T-helper 1 cell treated with Interleukin-12 subunit alpha and Interleukin-12 subunit beta and Interleukin-4 antibody, amounts not matched to agents 30 μg/mL and 1 μg/mL, for 36 hours (primary cell): Measurements from ENCODE around the gene KCNT1.

Source experiments
- H3K27ac Mint-ChIP-seq: one replicate; pipeline ENCODE4 v1.8.0; 2021; ENCODE audit warnings: mild to moderate bottlenecking, mixed read lengths
- H3K27me3 Mint-ChIP-seq: one replicate; pipeline ENCODE4 v1.8.0; 2021; ENCODE audit warnings: low read depth, mixed read lengths
- H3K36me3 Mint-ChIP-seq: one replicate; pipeline ENCODE4 v1.8.0; 2021; ENCODE audit warnings: low read depth, mixed read lengths
- H3K4me1 Mint-ChIP-seq: one replicate; pipeline ENCODE4 v1.8.0; 2021; ENCODE audit warnings: low read depth, mixed read lengths
- H3K4me3 Mint-ChIP-seq: one replicate; pipeline ENCODE4 v1.8.0; 2021; ENCODE audit warnings: mild to moderate bottlenecking, moderate library complexity, mixed read lengths
- H3K9me3 Mint-ChIP-seq: one replicate; pipeline ENCODE4 v1.8.0; 2021; ENCODE audit warnings: mixed read lengths

Gene KCNT1

GRCh38 chr9:135701959-135702721 lies at the start of gene KCNT1:
Gene KCNT1, plus strand, starts transcription at chr9:135702185. Its CDS starts 74 bp downstream, at chr9:135702259.
- Mint-ChIP-seq H3K27ac (no peak within 1 kb of the TSS), H3K4me3 (no peak within 1 kb of the TSS), H3K4me1 (no peaks in the 10 kb centered on the region), H3K9me3 (no peaks in the 10 kb centered on the region), H3K27me3 (no peaks in the 10 kb centered on the region), H3K36me3 (no peaks in the 10 kb centered on the region)

GRCh38 chr9:135655317-135655716 lies 46.7 kb upstream of the KCNT1 start:
- H3K36me3 Mint-ChIP-seq, result no peaks in the 10 kb centered on the region
- H3K27ac Mint-ChIP-seq, result no peak overlapping the region
- no peaks in the 10 kb centered on the region for H3K27me3 Mint-ChIP-seq
- peaks cover 3% of the 10 kb centered on the region for H3K9me3 Mint-ChIP-seq
- no peak overlapping the region for H3K4me3 Mint-ChIP-seq
- no peaks in the 10 kb centered on the region for H3K4me1 Mint-ChIP-seq

DNA sequence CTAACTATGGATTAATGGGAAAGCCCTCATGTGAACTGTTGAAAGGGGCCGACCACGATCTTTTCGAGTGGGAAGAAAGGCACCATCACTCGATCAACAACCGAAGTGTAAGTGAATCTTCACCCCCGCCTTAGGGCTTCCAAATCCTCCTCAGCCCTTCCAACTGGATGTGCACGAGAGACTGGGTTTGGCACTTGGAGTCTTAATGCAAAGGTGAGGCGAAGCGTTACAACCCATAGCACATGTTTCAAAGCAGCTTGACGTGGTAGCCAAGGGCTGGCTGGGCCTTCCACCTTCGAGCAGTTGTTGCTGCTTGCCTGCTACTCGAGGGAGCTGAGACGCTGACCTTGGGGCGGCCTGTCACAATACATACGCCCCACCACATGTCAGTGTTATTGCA lies 44.6 kb upstream of the KCNT1 start:
- no peaks in the 10 kb centered on the region for H3K4me1 Mint-ChIP-seq
- no peaks in the 10 kb centered on the region for H3K9me3 Mint-ChIP-seq
- H3K36me3 Mint-ChIP-seq, result no peaks in the 10 kb centered on the region
- H3K27me3 Mint-ChIP-seq, result no peaks in the 10 kb centered on the region
- no peak overlapping the region for H3K27ac Mint-ChIP-seq
- no peak overlapping the region for H3K4me3 Mint-ChIP-seq

GRCh38 chr9:135659252-135659651 lies 42.7 kb upstream of the KCNT1 start:
- no peaks in the 10 kb centered on the region for H3K9me3 Mint-ChIP-seq
- no peak overlapping the region for H3K27ac Mint-ChIP-seq
- H3K4me3 Mint-ChIP-seq, result no peak overlapping the region
- H3K4me1 Mint-ChIP-seq, result no peaks in the 10 kb centered on the region
- no peaks in the 10 kb centered on the region for H3K27me3 Mint-ChIP-seq
- H3K36me3 Mint-ChIP-seq, result no peaks in the 10 kb centered on the region

DNA sequence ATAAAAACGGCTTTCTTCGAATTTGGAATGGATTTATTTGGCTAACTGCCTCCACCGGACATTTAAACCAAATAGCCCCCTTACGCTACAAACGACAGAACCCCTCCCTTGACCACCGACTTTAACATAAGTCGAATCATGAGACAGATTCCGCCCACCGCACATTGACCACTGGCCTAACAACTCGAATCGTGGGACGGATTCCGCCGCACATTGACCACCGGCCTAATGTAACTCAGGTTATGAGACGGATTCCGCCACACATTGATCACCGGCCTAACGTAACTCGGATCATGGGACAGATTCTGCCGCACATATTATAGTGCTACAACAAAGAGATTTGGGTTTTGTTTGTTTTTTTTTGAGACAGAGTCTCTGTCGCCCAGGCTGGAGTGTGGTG lies 41.6 kb upstream of the KCNT1 start:
- H3K4me1 Mint-ChIP-seq, result no peaks in the 10 kb centered on the region
- H3K27ac Mint-ChIP-seq, result no peak overlapping the region
- H3K36me3 Mint-ChIP-seq, result no peaks in the 10 kb centered on the region
- no peak overlapping the region for H3K4me3 Mint-ChIP-seq
- no peaks in the 10 kb centered on the region for H3K27me3 Mint-ChIP-seq
- no peaks in the 10 kb centered on the region for H3K9me3 Mint-ChIP-seq

- no peak overlapping the region for H3K27ac Mint-ChIP-seq
- H3K9me3 Mint-ChIP-seq, result no peaks in the 10 kb centered on the region
- no peaks in the 10 kb centered on the region for H3K36me3 Mint-ChIP-seq
- H3K27me3 Mint-ChIP-seq, result no peaks in the 10 kb centered on the region
- H3K4me3 Mint-ChIP-seq, result no peak overlapping the region
- no peaks in the 10 kb centered on the region for H3K4me1 Mint-ChIP-seq
These were observed 40.0 kb upstream of the KCNT1 start for GRCh38 chr9:135661816-135662560.

- no peaks in the 10 kb centered on the region for H3K36me3 Mint-ChIP-seq
- no peak within 1 kb of the TSS for H3K4me3 Mint-ChIP-seq
- H3K27ac Mint-ChIP-seq, result no peak within 1 kb of the TSS
- H3K9me3 Mint-ChIP-seq, result no peaks in the 10 kb centered on the region
- no peaks in the 10 kb centered on the region for H3K27me3 Mint-ChIP-seq
- no peaks in the 10 kb centered on the region for H3K4me1 Mint-ChIP-seq
These were observed 39.1 kb upstream of the KCNT1 start, which contains the start of gene LCN9 for GRCh38 chr9:135662758-135663450. Gene LCN9, plus strand, starts transcription at chr9:135663309. Its CDS starts 13 bp downstream, at chr9:135663322.

GRCh38 chr9:135663451-135663770 lies 38.6 kb upstream of the KCNT1 start:
- no peak overlapping the region for H3K4me3 Mint-ChIP-seq
- H3K27ac Mint-ChIP-seq, result no peak overlapping the region
- H3K36me3 Mint-ChIP-seq, result no peaks in the 10 kb centered on the region
- H3K4me1 Mint-ChIP-seq, result no peaks in the 10 kb centered on the region
- H3K9me3 Mint-ChIP-seq, result no peaks in the 10 kb centered on the region
- no peaks in the 10 kb centered on the region for H3K27me3 Mint-ChIP-seq

DNA sequence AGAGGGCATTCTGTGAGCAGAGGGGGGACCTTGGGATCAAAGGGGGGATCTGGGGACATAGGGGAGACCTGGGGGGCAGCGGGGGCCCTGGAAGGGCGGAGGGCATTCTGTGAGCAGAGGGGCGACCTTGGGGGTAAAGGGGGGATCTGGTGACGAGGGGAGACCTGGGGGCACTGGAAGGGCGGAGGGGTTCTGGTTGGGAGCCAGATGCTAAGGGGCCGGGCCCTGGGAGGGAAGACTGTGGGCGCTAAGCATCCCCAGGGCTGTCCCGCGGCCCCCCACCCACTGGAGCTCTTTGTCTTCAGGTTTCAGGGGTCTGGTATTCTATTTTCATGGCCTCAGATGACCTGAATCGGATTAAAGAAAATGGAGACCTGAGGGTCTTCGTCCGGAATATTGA lies 38.1 kb upstream of the KCNT1 start:
- H3K27me3 Mint-ChIP-seq, result no peaks in the 10 kb centered on the region
- no peaks in the 10 kb centered on the region for H3K9me3 Mint-ChIP-seq
- H3K36me3 Mint-ChIP-seq, result no peaks in the 10 kb centered on the region

DNA sequence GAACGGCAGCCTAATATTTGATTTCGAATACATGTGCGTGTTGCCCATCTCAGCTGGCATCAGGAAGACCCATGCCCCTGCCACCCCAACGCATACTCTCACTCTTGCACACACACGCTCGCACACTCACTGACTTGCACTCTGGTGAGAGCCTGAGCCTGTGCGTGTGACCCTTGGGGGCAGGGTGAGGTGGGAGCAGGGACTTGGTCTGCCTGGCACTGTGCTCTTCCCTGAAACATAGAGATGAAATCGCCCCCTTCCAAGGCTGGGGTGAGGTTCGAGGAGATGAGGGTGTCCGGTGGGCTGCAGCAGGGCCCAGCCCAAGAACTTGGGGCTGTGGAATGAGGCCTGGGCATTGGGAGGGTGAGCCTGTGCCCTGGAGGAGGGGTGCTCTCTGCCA lies 37.7 kb upstream of the KCNT1 start:
- no peaks in the 10 kb centered on the region for H3K27me3 Mint-ChIP-seq
- H3K36me3 Mint-ChIP-seq, result no peaks in the 10 kb centered on the region
- no peak overlapping the region for H3K27ac Mint-ChIP-seq
- no peaks in the 10 kb centered on the region for H3K9me3 Mint-ChIP-seq
- H3K4me3 Mint-ChIP-seq, result no peak overlapping the region
- H3K4me1 Mint-ChIP-seq, result no peaks in the 10 kb centered on the region

More for the DNA sequence above, 38.1 kb upstream of the KCNT1 start:
- Mint-ChIP-seq H3K4me3 (no peak overlapping the region), H3K27ac (no peak overlapping the region), H3K4me1 (no peaks in the 10 kb centered on the region)

DNA sequence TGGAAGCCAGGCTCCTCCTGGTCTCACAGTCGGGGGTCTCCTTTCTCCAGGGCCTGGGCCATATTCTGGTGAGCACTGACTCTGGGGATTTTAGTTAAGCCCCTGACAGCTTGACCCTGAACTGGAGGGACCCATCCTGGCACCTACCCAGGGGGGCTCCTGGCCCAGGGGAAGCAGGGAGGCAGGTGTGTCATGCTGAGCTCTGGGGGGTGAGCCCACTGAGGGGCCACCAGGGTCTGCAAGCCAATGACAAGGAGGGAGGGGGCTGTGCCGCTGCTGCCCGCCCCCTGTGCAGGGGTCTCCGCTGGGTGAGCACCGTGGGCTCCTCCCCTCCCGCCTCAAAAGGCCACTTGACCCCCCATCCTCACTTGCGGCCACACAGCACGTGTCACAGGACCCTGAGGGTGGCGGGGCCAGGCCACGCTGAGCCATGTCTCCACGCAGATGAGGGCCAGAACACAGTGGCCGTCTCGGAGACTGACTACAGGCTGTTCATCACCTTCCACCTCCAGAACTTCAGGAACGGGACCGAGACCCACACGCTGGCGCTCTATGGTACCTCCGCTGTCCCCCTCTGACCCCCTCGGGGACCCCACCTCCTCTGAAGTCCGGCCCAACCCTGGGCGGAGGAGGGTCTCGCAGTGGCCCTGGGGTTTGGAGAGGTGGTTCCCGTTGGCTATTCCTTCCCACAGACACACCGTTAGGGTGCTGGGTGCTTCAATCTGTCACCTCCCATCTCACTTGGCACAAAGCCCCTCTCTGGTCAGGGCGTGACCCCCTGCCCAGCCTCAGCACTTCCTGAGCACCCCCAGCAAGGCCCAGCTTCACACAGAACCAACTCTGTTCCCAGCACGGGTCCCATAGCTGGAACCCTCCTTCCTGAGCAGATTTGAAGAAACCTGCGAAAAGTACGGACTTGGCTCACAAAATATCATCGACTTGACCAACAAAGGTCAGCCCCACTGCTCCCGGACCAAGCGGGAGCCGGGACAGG lies 36.9 kb upstream of the KCNT1 start:
- H3K36me3 Mint-ChIP-seq, result no peaks in the 10 kb centered on the region
- no peak overlapping the region for H3K4me3 Mint-ChIP-seq
- H3K27ac Mint-ChIP-seq, result no peak overlapping the region
- H3K9me3 Mint-ChIP-seq, result no peaks in the 10 kb centered on the region
- no peaks in the 10 kb centered on the region for H3K27me3 Mint-ChIP-seq
- H3K4me1 Mint-ChIP-seq, result no peaks in the 10 kb centered on the region

DNA sequence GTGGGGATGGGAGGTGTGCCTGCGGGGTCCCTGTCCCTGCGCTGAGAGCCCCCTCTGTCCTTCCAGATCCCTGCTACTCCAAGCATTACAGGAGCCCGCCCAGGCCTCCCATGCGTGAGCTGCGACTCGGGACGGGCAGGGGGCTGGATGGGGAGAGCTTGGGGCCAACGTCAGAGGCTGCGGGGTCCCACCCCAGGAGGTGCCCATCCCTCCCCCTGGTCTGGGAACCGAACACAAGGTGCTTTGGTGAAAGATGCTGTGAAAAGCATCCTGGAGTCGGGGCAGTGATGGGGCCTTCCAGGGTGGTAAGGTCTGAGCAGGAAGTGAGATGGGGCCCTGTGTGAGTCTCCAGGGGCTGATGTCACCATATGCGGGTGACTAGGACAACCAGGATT lies 36.2 kb upstream of the KCNT1 start:
- H3K27me3 Mint-ChIP-seq, result no peaks in the 10 kb centered on the region
- no peak overlapping the region for H3K4me3 Mint-ChIP-seq
- H3K9me3 Mint-ChIP-seq, result no peaks in the 10 kb centered on the region
- no peak overlapping the region for H3K27ac Mint-ChIP-seq
- H3K4me1 Mint-ChIP-seq, result no peaks in the 10 kb centered on the region
- no peaks in the 10 kb centered on the region for H3K36me3 Mint-ChIP-seq

- no peak overlapping the region for H3K27ac Mint-ChIP-seq
- H3K4me1 Mint-ChIP-seq, result no peaks in the 10 kb centered on the region
- H3K36me3 Mint-ChIP-seq, result no peaks in the 10 kb centered on the region
- H3K27me3 Mint-ChIP-seq, result no peaks in the 10 kb centered on the region
- H3K4me3 Mint-ChIP-seq, result no peak overlapping the region
- no peaks in the 10 kb centered on the region for H3K9me3 Mint-ChIP-seq
These were observed 35.2 kb upstream of the KCNT1 start for GRCh38 chr9:135666534-135667462.
